CD4-positive, alpha-beta T cell (primary cell): ENCODE results near the gene CPNE1. TPM values are rescaled to one million over a fixed set of nuclear protein-coding genes. Genes with fewer than 3 reads are reported as not detected.
A peak's percentile ranks its signal among the peaks of the same experiment; 100 is the strongest.

Experiments used
- ATAC-seq: fragments of 200-7000 bp; cut with Tn5 transposase; one replicate; pipeline ENCODE4 v1.10.0; 2022; ENCODE audit warnings: mild to moderate bottlenecking; ENCODE audit not compliant: poor library complexity
- CTCF ChIA-PET: fragments of 350-600 bp; sonication (Branson Sonifier 250); formaldehyde crosslinking; loops from one replicate; lab custom pipeline; 2021; ENCODE audit warnings: antibody characterized with exemption, inconsistent platforms; lab: Charles Lee
- POLR2A ChIA-PET: fragments of 350-600 bp; sonication (Branson Sonifier 250); formaldehyde crosslinking; loops from one replicate; lab custom pipeline; 2021; ENCODE audit warnings: antibody characterized with exemption, inconsistent platforms; lab: Charles Lee
- DNase-seq, 14 experiments: peaks; one replicate each; pipeline ENCODE4 v3.0.0-alpha.2; 2013 to 2020; ENCODE audit warnings: mixed read lengths in 2 of 14
- H3K27ac ChIP-seq, 2 donors: one replicate each; pipeline versions ENCODE4 v1.5.1 to v1.7.0; 2013; ENCODE audit warnings: low read length in 2 of 2, low read depth in 1 of 2, mild to moderate bottlenecking in 1 of 2
- H3K27me3 ChIP-seq, 2 experiments: 1 replicate in 1 of 2; 2 replicates in 1 of 2; pipeline versions ENCODE4 v1.6.1 to v1.7.0; 2013; ENCODE audit warnings: low read length in 2 of 2, control low read depth in 1 of 2, mild to moderate bottlenecking in 1 of 2, moderate library complexity in 1 of 2; ENCODE audit not compliant: insufficient read depth in 2 of 2, control insufficient read depth in 1 of 2
- H3K36me3 ChIP-seq: one replicate; pipeline ENCODE4 v1.6.1; 2013; ENCODE audit warnings: low read length, control low read depth; ENCODE audit not compliant: insufficient read depth
- H3K4me1 ChIP-seq: one replicate; pipeline ENCODE4 v1.6.1; 2013; ENCODE audit warnings: low read length, control low read depth; ENCODE audit not compliant: insufficient read depth
- H3K4me3 ChIP-seq: one replicate; pipeline ENCODE4 v1.5.1; 2013; ENCODE audit warnings: mild to moderate bottlenecking, low read length, moderate library complexity
- H3K9me3 ChIP-seq, 2 experiments: 1 replicate in 1 of 2; 2 replicates in 1 of 2; pipeline versions ENCODE4 v1.6.1 to v1.7.0; 2013; ENCODE audit warnings: low read length in 2 of 2, mild to moderate bottlenecking in 2 of 2, control low read depth in 1 of 2, moderate library complexity in 1 of 2; ENCODE audit not compliant: control insufficient read depth in 1 of 2, insufficient read depth in 1 of 2
- H3K27ac Mint-ChIP-seq: one replicate; pipeline ENCODE4 v1.8.0; 2020; ENCODE audit warnings: mixed read lengths
- H3K27me3 Mint-ChIP-seq: one replicate; pipeline ENCODE4 v1.8.0; 2021; ENCODE audit warnings: mixed read lengths
- H3K36me3 Mint-ChIP-seq: one replicate; pipeline ENCODE4 v1.8.0; 2021; ENCODE audit warnings: low read depth, mixed read lengths
- H3K4me1 Mint-ChIP-seq: one replicate; pipeline ENCODE4 v1.8.0; 2021; ENCODE audit warnings: low read depth, mixed read lengths
- H3K4me3 Mint-ChIP-seq: one replicate; pipeline ENCODE4 v1.8.0; 2020; ENCODE audit warnings: mild to moderate bottlenecking, mixed read lengths
- H3K9me3 Mint-ChIP-seq: one replicate; pipeline ENCODE4 v1.8.0; 2020; ENCODE audit warnings: mixed read lengths
- CTCF ChIP-seq: fragments of 200-600 bp; IDR thresholded peaks from one replicate; pipeline ENCODE4 v1.8.0; 2022; ENCODE audit warnings: antibody characterized with exemption, mild to moderate bottlenecking
- intact Hi-C, 2 experiments: fragments of 100-400 bp; cut with DNase I in 1 of 2; cut with micrococcal nuclease in 1 of 2; formaldehyde crosslinking; loops; one replicate each; pipeline versions ENCODE4 v1.15.1 to v1.9.0; 2023 to 2025; cut with DNase I, micrococcal nuclease
- total RNA-seq, 174 experiments: library from RNA in 2 of 174; stranded (reverse) in 2 of 174; gene quantifications; one replicate each; pipeline ENCODE4 v1.2.3 and lab custom pipeline; 2021 to 2026

The CPNE1 gene
- total RNA-seq, 2 experiments from 2014 or later = 146 to 153 TPM

- no peaks in the 10 kb centered on the region for H3K9me3 ChIP-seq
- no peak overlapping the region for H3K27ac ChIP-seq
- peaks cover 5% of the 10 kb centered on the region for H3K4me1 ChIP-seq
- ChIA-PET CTCF (interaction anchor here (1.4 kb wide), 1 partner anchor 51 kb away, joined by 4 read pairs; no protein-coding TSS in a partner anchor), POLR2A (interaction anchor here (0.6 to 1.0 kb wide), 2 partner anchors 73 to 103 kb away, joined by 3 to 4 read pairs; partner anchors contain the start of gene RBM39)
- Mint-ChIP-seq H3K27me3 (no peaks in the 10 kb centered on the region), H3K27ac (no peak overlapping the region), H3K4me3 (no peak overlapping the region), H3K9me3 (no peaks in the 10 kb centered on the region), H3K4me1 (peaks cover 4% of the 10 kb centered on the region), H3K36me3 (peaks cover 62% of the 10 kb centered on the region)
- no peaks in the 10 kb centered on the region for H3K27me3 ChIP-seq
- TF ChIP-seq CTCF = no peak
- peaks cover 63% of the 10 kb centered on the region for H3K36me3 ChIP-seq
- intact Hi-C loops = no loop called here
- no peak for ATAC-seq
- no peak for DNase-seq
- H3K4me3 ChIP-seq = no peak overlapping the region
These were observed 5.0 kb upstream of the CPNE1 start for GRCh38 chr20:35669681-35670080.

GRCh38 chr20:35669221-35669620, 4.5 kb upstream of the CPNE1 start:
- Mint-ChIP-seq H3K4me3 (no peak overlapping the region), H3K36me3 (peaks cover 62% of the 10 kb centered on the region), H3K9me3 (no peaks in the 10 kb centered on the region), H3K27ac (no peak overlapping the region), H3K27me3 (no peaks in the 10 kb centered on the region), H3K4me1 (peaks cover 4% of the 10 kb centered on the region)
- Histone ChIP-seq H3K4me1 (peaks cover 10% of the 10 kb centered on the region), H3K4me3 (no peak overlapping the region), H3K36me3 (peaks cover 58% of the 10 kb centered on the region), H3K9me3 (no peaks in the 10 kb centered on the region), H3K27me3 (no peaks in the 10 kb centered on the region), H3K27ac (no peak overlapping the region)
- TF ChIP-seq CTCF = no peak
- ChIA-PET POLR2A (interaction anchor here (0.6 to 1.0 kb wide), 2 partner anchors 73 to 104 kb away, joined by 3 to 4 read pairs; partner anchors contain the start of gene RBM39), CTCF (interaction anchor here (1.1 kb wide), 1 partner anchor 19 kb away, joined by 3 read pairs; no protein-coding TSS in a partner anchor)
- DNase-seq = no peak
- intact Hi-C loops = no loop called here
- ATAC-seq = no peak

- TF ChIP-seq CTCF = no peak
- peaks cover 27% of the 10 kb centered on the region for H3K36me3 ChIP-seq
- intact Hi-C loops = loop anchor here (1.0 to 2.0 kb wide), 4 partner anchors 33 to 123 kb away; partner anchors contain the start of genes NFS1 (in 2 of the 2), RBM39 (in 2 of the 2), ROMO1 (in 2 of the 2) and ERGIC3 (in 1 of the 2)
- no peak overlapping the region for H3K27ac ChIP-seq
- peak overlapping the region; percentile 64 for H3K4me3 Mint-ChIP-seq
- H3K27me3 ChIP-seq = no peaks in the 10 kb centered on the region
- ChIA-PET CTCF (no interaction called here), POLR2A (interaction anchor here (0.6 to 8.2 kb wide), 5 partner anchors 42 to 253 kb away, joined by 3 to 147 read pairs (median 12); partner anchors contain the start of genes CEP250, RBM39 and SPAG4)
- no peaks in the 10 kb centered on the region for H3K9me3 Mint-ChIP-seq
- H3K27me3 Mint-ChIP-seq = no peaks in the 10 kb centered on the region
- H3K36me3 Mint-ChIP-seq = peaks cover 46% of the 10 kb centered on the region
- peaks cover 37% of the 10 kb centered on the region for H3K4me1 Mint-ChIP-seq
- H3K9me3 ChIP-seq = no peaks in the 10 kb centered on the region
- no peak overlapping the region for H3K4me3 ChIP-seq
- peaks cover 26% of the 10 kb centered on the region for H3K4me1 ChIP-seq
- peak in 1 of 14 experiments; percentile 26 for DNase-seq
- no peak for ATAC-seq
- peak overlapping the region; percentile 57 for H3K27ac Mint-ChIP-seq
These were observed 1.2 kb upstream of the CPNE1 start for GRCh38 chr20:35665949-35666288.
